Retinal pigment epithelial cell (primary cell): ENCODE results near the gene KCNQ2.

Source experiments
- DNase-seq: peaks from one replicate; pipeline ENCODE4 v3.0.0-alpha.2; 2010; ENCODE audit warnings: low read depth
- H3K4me3 ChIP-seq: 2 replicates; pipeline ENCODE4 v1.5.1; 2011; ENCODE audit warnings: mild to moderate bottlenecking, low read length, control low read depth, moderate library complexity
- CTCF ChIP-seq: conservative IDR thresholded peaks from 2 replicates; pipeline ENCODE4 v1.5.1; 2011; ENCODE audit warnings: low read depth, low read length, control low read depth, inconsistent platforms

KCNQ2 gene

GRCh38 chr20:63505723-63506122, 33.3 kb upstream of the KCNQ2 start:
- H3K4me3 ChIP-seq: no peak overlapping the region
- no peak for TF ChIP-seq CTCF
- no peak for DNase-seq

GRCh38 chr20:63505281-63505680, 32.8 kb upstream of the KCNQ2 start:
- DNase-seq: no peak
- no peak overlapping the region for H3K4me3 ChIP-seq
- no peak for TF ChIP-seq CTCF

- no peak overlapping the region for H3K4me3 ChIP-seq
- TF ChIP-seq CTCF: no peak
- DNase-seq: no peak
Observed at GRCh38 chr20:63504642-63505041, 32.2 kb upstream of the KCNQ2 start.

- no peak for DNase-seq
Observed at GRCh38 chr20:63503524-63503923, 31.1 kb upstream of the KCNQ2 start.

GRCh38 chr20:63502671-63503172, 30.3 kb upstream of the KCNQ2 start:
- no peak for TF ChIP-seq CTCF
- DNase-seq: no peak

More at GRCh38 chr20:63503524-63503923, 31.1 kb upstream of the KCNQ2 start:
- no peak for TF ChIP-seq CTCF
- H3K4me3 ChIP-seq: no peak overlapping the region

GRCh38 chr20:63501818-63502670, 29.6 kb upstream of the KCNQ2 start:
- DNase-seq: no peak
- H3K4me3 ChIP-seq: no peak overlapping the region
- no peak for TF ChIP-seq CTCF

More at GRCh38 chr20:63502671-63503172, 30.3 kb upstream of the KCNQ2 start:
- no peak overlapping the region for H3K4me3 ChIP-seq
